ENCODE results near the gene EGFL8.

GRCh38 chr6:32176476-32177182 lies 12.2 kb downstream of the EGFL8 start:
- no peak for TF ChIP-seq CTCF (IDR thresholded peaks at IDR 0.05 in 4 of 5, conservative IDR thresholded peaks at IDR 0.05 in 1 of 5)
- no peak for TF ChIP-seq POLR2A (IDR thresholded peaks at IDR 0.05)
